IMR-90 (cell line): Measurements from ENCODE around the gene LIN28A. TPM values are rescaled to one million over a fixed set of nuclear protein-coding genes. Genes with fewer than 3 reads are reported as not detected.
"Not testable (repeated sequence)": the region's sequence is repeated elsewhere in the genome, so short reads cannot be mapped to it uniquely, and the experiment has no call there.

Experiments used
- ATAC-seq: fragments of 200-7000 bp; cut with Tn5 transposase; 2 replicates; pipeline ENCODE4 v1.9.1; 2020; ENCODE audit warnings: low read depth, mild to moderate bottlenecking, moderate library complexity
- BruUV-seq: library from RNA; stranded (reverse); fragments of 400-500 nt; replicated peaks from 2 replicates; lab custom pipeline; 2021; lab: Mats Ljungman, UMichigan
- CTCF ChIA-PET: fragments of 300-600 bp; formaldehyde crosslinking; extraction: SDS; loops from one replicate; lab custom pipeline; 2021; ENCODE audit warnings: antibody characterized with exemption; lab: Yijun Ruan, JAX
- POLR2A ChIA-PET: fragments of 300-600 bp; sonication (Branson Sonifier 250); formaldehyde crosslinking; loops from one replicate; lab custom pipeline; 2022; ENCODE audit warnings: antibody characterized with exemption; ENCODE audit not compliant: unreplicated experiment; lab: Charles Lee
- DNase-seq: peaks from one replicate; pipeline ENCODE4 v3.0.0; 2013
- H2AFZ ChIP-seq: replicated peaks from 2 replicates; pipeline ENCODE3; 2013; ENCODE audit warnings: low read length, mild to moderate bottlenecking; ENCODE audit not compliant: poor library complexity
- H2AK5ac ChIP-seq: 2 replicates; pipeline ENCODE4 v1.6.1; 2013; ENCODE audit warnings: low read depth, low read length, inconsistent platforms
- H2AK9ac ChIP-seq: replicated peaks from 2 replicates; pipeline ENCODE3; 2013; ENCODE audit warnings: mild to moderate bottlenecking, low read depth, low read length, moderate library complexity; ENCODE audit not compliant: poor library complexity
- H2BK120ac ChIP-seq: 2 replicates; pipeline ENCODE4 v1.6.1; 2013; ENCODE audit warnings: low read depth, low read length, inconsistent platforms
- H2BK15ac ChIP-seq: 3 replicates; pipeline ENCODE4 v1.6.1; 2013; ENCODE audit warnings: low read depth, low read length, inconsistent platforms
- H2BK20ac ChIP-seq: 2 replicates; pipeline ENCODE4 v1.6.1; 2013; ENCODE audit warnings: low read depth, mild to moderate bottlenecking, inconsistent platforms, low read length, moderate library complexity
- H2BK5ac ChIP-seq: 2 replicates; pipeline ENCODE4 v1.6.1; 2013; ENCODE audit warnings: mild to moderate bottlenecking, low read depth, low read length, inconsistent platforms; ENCODE audit not compliant: poor library complexity, severe bottlenecking
- H3K14ac ChIP-seq: replicated peaks from 2 replicates; pipeline ENCODE4 v1.6.1; 2013; ENCODE audit warnings: low read depth, low read length, inconsistent platforms
- H3K18ac ChIP-seq: 2 replicates; pipeline ENCODE4 v1.6.1; 2013; ENCODE audit warnings: low read depth, low read length, control low read depth
- H3K23ac ChIP-seq: 2 replicates; pipeline ENCODE4 v1.6.1; 2013; ENCODE audit warnings: low read depth, low read length, inconsistent platforms
- H3K27ac ChIP-seq: 2 replicates; pipeline ENCODE4 v1.5.1; 2013; ENCODE audit warnings: mild to moderate bottlenecking, control low read depth, low read length; ENCODE audit not compliant: insufficient read depth
- H3K27me3 ChIP-seq: 2 replicates; pipeline ENCODE4 v1.6.1; 2013; ENCODE audit warnings: low read length; ENCODE audit not compliant: control insufficient read depth, insufficient read depth
- H3K36me3 ChIP-seq: 2 replicates; pipeline ENCODE4 v1.6.1; 2013; ENCODE audit warnings: low read length, mixed read lengths; ENCODE audit not compliant: control insufficient read depth, insufficient read depth
- H3K4ac ChIP-seq: 2 replicates; pipeline ENCODE4 v1.6.1; 2013; ENCODE audit warnings: low read depth, low read length, inconsistent platforms
- H3K4me1 ChIP-seq: 2 replicates; pipeline ENCODE4 v1.6.1; 2013; ENCODE audit warnings: low read length, mixed read lengths; ENCODE audit not compliant: control insufficient read depth, insufficient read depth
- H3K4me2 ChIP-seq: 2 replicates; pipeline ENCODE4 v1.6.1; 2013; ENCODE audit warnings: low read depth, mild to moderate bottlenecking, control low read depth, low read length, moderate library complexity
- H3K4me3 ChIP-seq: 2 replicates; pipeline ENCODE4 v1.5.1; 2013; ENCODE audit warnings: low read depth, mild to moderate bottlenecking, control low read depth, low read length, moderate library complexity; ENCODE audit not compliant: insufficient read depth
- H3K56ac ChIP-seq: 2 replicates; pipeline ENCODE4 v1.6.1; 2013; ENCODE audit warnings: low read length, inconsistent platforms; ENCODE audit not compliant: insufficient read depth; ENCODE audit errors: extremely low read depth
- H3K79me1 ChIP-seq, 2 experiments: 2 replicates each; pipeline ENCODE4 v1.6.1; 2013; ENCODE audit warnings: low read length in 2 of 2, inconsistent platforms in 1 of 2, low read depth in 1 of 2
- H3K9ac ChIP-seq: 2 replicates; pipeline ENCODE4 v1.6.1; 2013; ENCODE audit warnings: low read depth, low read length, control low read depth
- H3K9me1 ChIP-seq: 2 replicates; pipeline ENCODE4 v1.6.1; 2013; ENCODE audit warnings: low read length, inconsistent platforms; ENCODE audit not compliant: insufficient read depth
- H3K9me3 ChIP-seq: 2 replicates; pipeline ENCODE4 v1.6.1; 2013; ENCODE audit warnings: low read length; ENCODE audit not compliant: control insufficient read depth, insufficient read depth
- H4K20me1 ChIP-seq: 2 replicates; pipeline ENCODE4 v1.6.1; 2013; ENCODE audit warnings: low read length, inconsistent platforms; ENCODE audit not compliant: insufficient read depth
- H4K5ac ChIP-seq: 2 replicates; pipeline ENCODE4 v1.6.1; 2013; ENCODE audit warnings: mild to moderate bottlenecking, low read depth, low read length, control low read depth
- H4K8ac ChIP-seq, 2 experiments: 2 replicates each; pipeline ENCODE4 v1.6.1; 2013; ENCODE audit warnings: low read depth in 2 of 2, low read length in 2 of 2, control low read depth in 1 of 2, inconsistent platforms in 1 of 2
- H4K91ac ChIP-seq: 2 replicates; pipeline ENCODE4 v1.6.1; 2013; ENCODE audit warnings: low read depth, low read length, inconsistent platforms; ENCODE audit not compliant: insufficient read depth
- WGBS, 2 experiments: methylation state at CpG; one replicate each; pipeline versions ENCODE4 v1.1.5 to v1.1.7; 2013; ENCODE audit warnings: missing lambda C conversion rate in 2 of 2; ENCODE audit not compliant: insufficient read length in 1 of 2; ENCODE audit errors: extremely low coverage in 2 of 2; 5-methylcytosine and 5-hydroxymethylcytosine counted together
- dilution Hi-C: fragments of 300-500 bp; cut with HindIII; formaldehyde crosslinking; loops from one replicate; pipeline ENCODE4 v1.14.3; 2018; ENCODE audit warnings: low sequenced_read_pairs; ENCODE audit not compliant: unreplicated experiment
- in situ Hi-C: fragments of 300-500 bp; cut with MboI; formaldehyde crosslinking; loops from 3 replicates; pipeline ENCODE4 v1.14.3; 2019; ENCODE audit warnings: low sequenced_read_pairs, inconsistent platforms, mixed read lengths
- intact Hi-C: fragments of 100-400 bp; cut with micrococcal nuclease; formaldehyde crosslinking; loops from 2 replicates; pipeline ENCODE4 v1.10.0; 2022
- polyA plus RNA-seq, 3 experiments: library from polyadenylated mRNA; depleted of rRNA; stranded (reverse); fragments of >200 nt; gene quantifications; 2 replicates each; pipeline ENCODE4 v1.2.3, GENCODE V29; 2012; ENCODE audit warnings: low replicate concordance in 1 of 3
- total RNA-seq: library from RNA; depleted of rRNA; stranded (reverse); fragments of >200 nt; gene quantifications from 2 replicates; pipeline ENCODE4 v1.2.3, GENCODE V29; 2012

Gene LIN28A
- total and polyA plus RNA-seq, 2 of the 4 experiments (the other 2 are of a cell fraction): not detected

DNA sequence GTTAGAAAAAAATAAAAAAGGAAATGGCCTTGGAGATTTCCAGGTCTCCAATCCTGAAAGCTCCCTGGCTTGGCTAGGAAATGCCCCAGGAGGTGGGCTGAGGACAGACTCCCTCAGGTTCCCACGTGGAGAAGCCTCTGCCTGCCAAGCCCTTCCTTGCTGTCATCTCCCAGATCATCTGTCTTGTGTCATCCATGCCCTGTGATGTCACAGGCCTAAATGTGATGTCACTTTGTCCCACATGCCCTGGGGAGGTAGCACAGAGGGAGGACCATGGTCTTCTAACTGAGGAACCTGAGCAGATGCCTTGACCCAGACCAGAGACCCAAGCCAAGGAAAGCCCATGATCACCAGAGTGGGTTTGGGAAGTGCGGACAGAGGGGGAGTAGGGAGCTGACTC lies 36.3 kb upstream of the LIN28A start:
- H3K23ac ChIP-seq, ATAC-seq, BruUV-seq, H2BK15ac ChIP-seq, H4K91ac ChIP-seq, dilution Hi-C loops, DNase-seq, H2BK120ac ChIP-seq, H3K79me1 ChIP-seq, H3K4me3 ChIP-seq, H3K9me1 ChIP-seq, H3K9me3 ChIP-seq, H3K27me3 ChIP-seq, H3K36me3 ChIP-seq, H2AK5ac ChIP-seq, H3K18ac ChIP-seq, H4K5ac ChIP-seq, H2BK5ac ChIP-seq, H4K8ac ChIP-seq, H4K20me1 ChIP-seq, in situ Hi-C loops, H2AFZ ChIP-seq, H3K4me2 ChIP-seq, H2AK9ac ChIP-seq, H2BK20ac ChIP-seq, H3K27ac ChIP-seq, intact Hi-C loops, POLR2A ChIA-PET, H3K14ac ChIP-seq, H3K9ac ChIP-seq, H3K56ac ChIP-seq: not testable (repeated sequence)
- WGBS, 2 experiments: no CpG with 5 or more reads among the region's 2 CpGs
- Histone ChIP-seq H3K4me1 (peaks cover 10% of the 10 kb centered on the region), H3K4ac (peak overlapping the region; percentile 26)
- CTCF ChIA-PET: interaction anchor here (1.2 kb wide), 1 partner anchor 43 kb away, joined by 4 read pairs; no protein-coding TSS in a partner anchor
